GM21717 (cell line): Measurements from ENCODE around the gene C19orf73.
"Not testable (repeated sequence)": the region's sequence is repeated elsewhere in the genome, so short reads cannot be mapped to it uniquely, and the experiment has no call there.

Experiments used
- ATAC-seq: cut with Tn5 transposase; IDR thresholded peaks from one replicate; pipeline ENCODE4 v1.9.1; 2021; ENCODE audit warnings: mild to moderate bottlenecking, moderate library complexity; ENCODE audit not compliant: unreplicated experiment

Gene C19orf73

DNA sequence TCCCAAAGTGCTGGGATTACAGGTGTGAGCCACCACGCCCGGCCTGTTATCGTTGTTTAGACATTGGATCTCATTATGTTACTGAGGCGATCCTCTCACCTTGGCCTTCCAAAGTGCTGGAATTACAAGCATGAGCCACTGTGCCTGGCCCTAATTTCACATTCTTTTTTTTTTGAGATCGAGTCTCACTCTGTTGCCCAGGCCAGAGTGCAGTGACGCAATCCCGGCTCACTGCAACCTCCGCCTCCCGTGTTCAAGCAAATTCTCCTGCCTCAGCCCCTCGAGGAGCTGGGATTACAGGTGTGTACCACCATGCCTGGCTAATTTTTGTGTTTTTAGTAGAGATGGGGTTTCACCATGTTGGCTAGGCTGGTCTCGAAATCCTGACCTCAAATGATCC, 4.3 kb upstream of the C19orf73 start:
- ATAC-seq, result not testable (repeated sequence)

- ATAC-seq, result not testable (repeated sequence)
Observed at GRCh38 chr19:49121841-49122240, 2.9 kb upstream of the C19orf73 start.

- no peak for ATAC-seq
Observed at GRCh38 chr19:49120868-49121267, 1.9 kb upstream of the C19orf73 start.

GRCh38 chr19:49120325-49120683, 1.4 kb upstream of the C19orf73 start:
- ATAC-seq, result no peak

DNA sequence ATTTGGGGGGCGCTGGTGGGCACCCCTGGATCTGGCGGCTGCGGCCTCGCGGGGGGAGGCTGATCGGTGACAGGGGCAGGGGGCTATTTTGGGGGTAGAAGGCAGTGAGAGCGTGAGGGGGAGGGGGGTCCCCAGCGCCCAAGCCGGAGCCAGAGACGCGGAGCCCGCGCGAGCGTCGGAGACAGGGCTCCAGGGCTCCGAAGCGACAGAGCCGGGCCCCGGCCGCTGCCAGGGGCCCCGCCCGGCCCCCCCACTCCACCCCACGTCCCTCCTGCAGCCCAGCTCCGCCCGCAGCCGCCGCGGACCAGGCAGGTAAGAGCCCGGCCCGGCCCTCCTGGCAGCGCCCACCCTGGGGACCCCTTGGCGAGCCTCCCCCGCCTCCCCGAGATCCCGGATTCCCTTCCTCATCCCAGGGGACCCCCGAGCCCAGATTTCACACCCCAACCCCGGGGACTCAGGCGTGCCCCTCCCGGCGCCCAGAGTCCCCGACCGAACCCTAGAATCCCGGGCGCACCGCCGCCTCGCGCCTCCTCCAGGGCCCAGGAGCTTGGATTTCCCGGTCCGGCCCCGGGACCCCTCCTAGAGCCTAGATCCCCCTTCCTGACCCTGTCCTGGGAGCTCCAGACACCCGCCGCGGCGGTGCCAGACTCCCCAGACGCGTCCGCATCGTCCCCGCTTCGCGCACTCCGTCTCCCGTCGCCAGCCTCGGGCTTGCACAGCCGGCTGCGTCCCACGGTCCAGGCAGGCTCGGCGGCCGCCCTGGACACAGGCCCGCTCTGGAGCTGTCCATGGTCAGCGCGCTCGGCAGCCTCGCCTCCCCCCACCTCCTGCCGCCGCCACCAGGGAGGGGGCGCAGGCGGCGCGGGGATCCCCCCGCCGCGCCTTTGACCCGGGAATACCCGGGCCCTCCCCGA, 725 bp upstream of the C19orf73 start, which contains the start of gene PPFIA3:
TSS of gene PPFIA3 (plus strand) at position 134 of the 914 bp plus-strand sequence. CDS start 8,330 bp downstream, outside the sequence.
- no peak for ATAC-seq

- ATAC-seq, result no peak
Observed at GRCh38 chr19:49117677-49118564, 1.0 kb downstream of the C19orf73 start.

DNA sequence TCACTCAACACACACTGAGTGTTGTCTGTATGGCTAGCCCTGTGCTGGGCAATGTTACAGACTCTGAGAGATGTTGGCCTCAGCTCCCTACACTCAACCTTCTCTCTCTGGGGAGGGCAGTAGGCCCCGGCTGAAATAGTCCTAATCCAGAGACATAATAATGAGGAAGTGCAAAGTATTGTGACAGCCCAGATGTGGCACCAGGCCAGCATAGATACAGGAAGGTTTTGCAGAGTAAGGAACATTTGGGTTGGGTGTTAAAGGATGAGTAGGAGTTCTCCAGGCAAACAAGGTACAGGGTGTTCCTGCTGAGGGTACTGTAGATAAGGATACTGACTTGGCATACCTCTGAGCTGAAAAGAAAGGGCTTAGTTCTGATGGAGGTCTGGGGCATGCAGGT, 2.4 kb downstream of the C19orf73 start:
- ATAC-seq, result no peak

GRCh38 chr19:49114630-49115363, 4.1 kb downstream of the C19orf73 start:
- ATAC-seq, result no peak

DNA sequence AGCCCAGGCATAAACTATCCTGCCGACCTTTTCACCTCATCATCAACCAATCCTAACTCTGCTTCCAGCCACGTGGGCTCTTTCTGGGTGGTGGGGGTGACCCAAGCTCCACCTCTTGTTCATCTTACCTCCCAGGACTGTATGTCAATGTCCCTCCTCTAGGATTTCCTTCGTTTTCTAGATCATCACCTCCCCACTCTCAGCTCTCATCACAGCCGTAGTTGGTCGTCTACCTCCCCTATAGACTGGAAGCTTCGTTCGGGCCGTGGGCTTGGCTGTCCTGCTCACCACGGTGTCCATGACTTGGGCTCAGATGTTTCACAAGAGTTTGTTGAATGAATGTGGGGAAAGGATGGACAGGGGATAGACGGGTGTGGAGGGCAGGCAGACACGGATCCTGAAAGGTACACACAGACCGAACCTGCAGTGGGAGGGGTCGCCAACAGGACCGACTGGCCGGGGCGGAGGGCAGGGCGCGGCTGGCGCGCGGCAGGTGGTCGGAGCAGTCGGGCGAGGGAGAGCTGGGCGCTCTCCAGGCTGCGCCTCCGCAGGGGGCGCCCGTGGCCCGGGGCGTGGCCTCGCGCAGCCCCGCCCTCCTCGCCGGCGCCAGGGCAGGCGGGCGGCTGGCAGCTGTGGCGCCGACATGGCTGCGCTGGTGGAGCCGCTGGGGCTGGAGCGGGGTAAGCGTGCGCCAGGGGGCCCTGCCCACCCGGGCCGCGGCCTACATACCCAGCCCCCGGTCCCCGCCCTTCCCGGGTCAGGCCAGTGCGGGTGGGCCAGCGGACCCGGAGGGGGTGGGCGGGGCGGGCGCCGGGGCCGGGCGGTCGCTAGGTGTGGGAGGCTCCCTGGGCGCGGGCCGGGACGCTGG, 4.9 kb downstream of the C19orf73 start, which contains the start of gene LIN7B:
TSS of gene LIN7B (plus strand) at position 609 of the 868 bp plus-strand sequence. CDS start at position 644, 35 bp downstream.
- ATAC-seq, result no peak

- ATAC-seq, result no peak
Observed at GRCh38 chr19:49111218-49111998, 7.5 kb downstream of the C19orf73 start.

DNA sequence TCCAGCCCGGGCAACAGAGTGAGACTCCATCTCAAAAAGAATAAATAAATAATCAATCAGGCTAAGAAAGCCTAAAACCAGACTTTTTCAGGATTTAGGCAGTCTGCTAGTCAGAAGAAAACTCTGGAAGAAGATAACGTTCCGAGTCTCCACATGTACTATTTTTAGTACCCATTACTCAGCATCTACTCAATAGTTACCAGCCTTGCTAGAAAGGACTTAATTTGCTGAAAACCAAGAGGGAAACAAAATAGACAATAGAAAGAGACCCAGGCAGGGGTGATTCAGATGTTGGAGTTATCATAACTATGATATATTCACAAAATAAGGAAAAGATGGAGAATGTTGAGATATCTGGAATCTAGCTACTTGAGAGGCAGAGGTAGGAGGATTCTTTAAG, 8.4 kb downstream of the C19orf73 start:
- no peak for ATAC-seq

GRCh38 chr19:49109569-49110233, 9.2 kb downstream of the C19orf73 start:
- no peak for ATAC-seq

DNA sequence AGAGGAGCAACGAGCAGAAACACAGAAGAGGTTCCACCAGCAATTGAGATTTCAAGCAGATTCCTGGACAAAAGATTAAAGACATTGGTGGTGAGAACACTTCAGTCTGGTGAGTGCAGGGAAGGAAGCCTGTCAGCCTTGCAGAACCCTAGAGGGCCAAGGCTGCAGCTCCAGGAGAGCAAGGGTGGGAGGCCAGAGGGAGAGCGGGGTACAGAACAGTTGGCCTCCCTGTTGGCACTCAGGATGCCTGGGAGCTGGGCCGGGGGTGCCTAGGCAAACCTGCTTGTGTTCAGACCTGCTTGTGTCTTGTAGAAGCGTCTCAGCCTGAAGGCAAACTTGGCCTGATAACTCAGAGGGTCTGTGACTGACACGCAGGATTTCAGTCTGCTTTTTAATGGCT, 9.9 kb downstream of the C19orf73 start:
- no peak for ATAC-seq

- ATAC-seq, result no peak
Observed at GRCh38 chr19:49107625-49108459, 11.1 kb downstream of the C19orf73 start.

GRCh38 chr19:49106648-49107135, 12.3 kb downstream of the C19orf73 start:
- ATAC-seq, result no peak

DNA sequence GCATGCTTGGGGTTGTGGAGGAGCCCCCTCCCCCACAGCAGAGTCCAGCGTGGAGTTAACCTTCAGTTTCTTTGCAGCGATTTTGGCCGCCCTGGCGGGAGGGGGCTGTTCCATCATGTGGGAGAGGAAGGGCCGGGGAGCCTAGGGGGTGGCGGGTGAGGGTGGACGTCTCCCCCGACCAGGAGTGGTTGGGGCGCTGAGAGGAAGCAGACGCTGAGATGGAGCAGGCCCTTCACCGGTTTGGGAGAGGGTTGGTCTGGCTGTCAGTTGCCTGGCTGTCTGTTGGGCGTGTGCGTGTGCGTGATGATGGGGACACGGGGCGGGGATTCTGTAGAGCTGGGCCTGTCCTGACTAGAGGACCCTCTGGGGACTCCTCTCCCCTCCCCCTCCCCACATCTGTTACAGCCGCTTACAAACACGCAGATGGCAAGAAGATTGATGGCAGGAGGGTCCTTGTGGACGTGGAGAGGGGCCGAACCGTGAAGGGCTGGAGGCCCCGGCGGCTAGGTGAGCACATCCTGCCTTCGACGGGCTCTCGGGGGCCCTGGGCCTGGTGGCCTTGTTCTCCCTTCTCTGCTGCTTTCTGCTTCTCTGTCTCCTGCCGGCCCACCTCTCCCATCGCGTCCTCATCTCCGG, 14.6 kb downstream of the C19orf73 start:
- ATAC-seq, result no peak
